ENCODE measurements around the gene PIP5K1B. TPM values are rescaled to one million over a fixed set of nuclear protein-coding genes. Genes with fewer than 3 reads are reported as not detected.

The PIP5K1B gene
- total RNA-seq, 1 experiment from 2014 or later: 2.5 TPM

DNA sequence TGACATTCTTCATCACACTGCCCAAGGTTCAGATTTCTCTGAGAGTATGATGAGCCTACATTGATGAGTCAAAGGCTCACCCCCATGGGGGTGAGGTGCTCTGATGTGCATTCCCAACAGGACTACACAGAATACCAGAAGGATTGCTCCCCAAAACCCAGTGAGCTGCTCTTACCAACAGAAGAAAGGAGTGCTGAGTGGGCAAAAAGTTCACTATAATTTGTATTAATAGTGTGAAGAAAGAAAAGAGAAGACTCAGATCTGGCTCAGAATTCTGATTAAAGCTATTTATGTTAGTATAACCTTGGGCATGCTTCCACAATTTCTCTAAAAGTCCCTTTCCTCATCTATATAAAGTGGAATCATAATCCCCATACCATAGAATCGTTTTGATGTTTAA lies 262.8 kb downstream of the PIP5K1B start:
- Histone ChIP-seq H3K79me2 (ENCODE audit: insufficient read depth, low read length) (no peaks in the 10 kb centered on the region), H4K5ac (ENCODE audit: insufficient read length, low read depth, low read length) (no peak overlapping the region), H4K20me1 (ENCODE audit: control insufficient read depth, insufficient read depth, insufficient read length) (no peaks in the 10 kb centered on the region), H4K91ac (ENCODE audit: insufficient read length, low read depth, low read length) (no peak overlapping the region), H3K4me2 (ENCODE audit: insufficient read depth, insufficient read length, low read length) (no peak overlapping the region), H2BK120ac (ENCODE audit: low read depth, low read length, poor library complexity, severe bottlenecking) (no peak overlapping the region), H3K79me1 (ENCODE audit: insufficient read depth, low read depth, low read length, poor library complexity, severe bottlenecking) (no peaks in the 10 kb centered on the region), H2AFZ (ENCODE audit: low read length) (no peak overlapping the region), H4K8ac (replicated peaks; ENCODE audit: insufficient read length, low read depth, low read length) (no peak overlapping the region), H3K56ac (ENCODE audit: insufficient read length, low read depth, low read length) (no peak overlapping the region), H2BK5ac (ENCODE audit: insufficient read length, low read length) (no peak overlapping the region), H2AK5ac (ENCODE audit: insufficient read length, low read length) (no peak overlapping the region), H3T11ph (ENCODE audit: low read length) (no peak overlapping the region), H3K14ac (ENCODE audit: insufficient read depth, low read length) (no peak overlapping the region), H3K4ac (ENCODE audit: low read depth, low read length) (no peak overlapping the region), H3K23me2 (ENCODE audit: insufficient read length, low read depth, low read length, poor library complexity, severe bottlenecking) (no peaks in the 10 kb centered on the region), H3K4me1 (ENCODE audit: insufficient read depth, low read length) (no peaks in the 10 kb centered on the region), H3K18ac (ENCODE audit: insufficient read length, low read depth, low read length) (no peak overlapping the region), H2BK15ac (ENCODE audit: low read depth, low read length) (no peak overlapping the region), H3K23ac (ENCODE audit: insufficient read length, low read depth, low read length) (no peak overlapping the region), H3K27me3 (ENCODE audit: insufficient read depth, low read length) (no peaks in the 10 kb centered on the region), H2BK20ac (ENCODE audit: low read depth, low read length, poor library complexity, severe bottlenecking) (no peak overlapping the region), H3K27ac (ENCODE audit: insufficient read length, low read depth, low read length) (no peak overlapping the region), H2BK12ac (ENCODE audit: insufficient read length, low read depth, low read length) (no peak overlapping the region), H3K9me3 (ENCODE audit: control insufficient read depth, low read depth, low read length) (no peaks in the 10 kb centered on the region), H3K9ac (ENCODE audit: extremely low read depth, insufficient read length, low read length) (no peak overlapping the region)
- H3K27ac Mint-ChIP-seq: no peak overlapping the region
- no peak for DNase-seq
- no peaks in the 10 kb centered on the region for H3K27me3 Mint-ChIP-seq (ENCODE audit: low read depth)
- no CpG with 5 or more reads among the region's 1 CpG for WGBS (ENCODE audit: extremely low coverage, insufficient read length, low lambda C conversion rate)
- no peak overlapping the region for H3K4me3 Mint-ChIP-seq
- TF ChIP-seq, protein P1, sequence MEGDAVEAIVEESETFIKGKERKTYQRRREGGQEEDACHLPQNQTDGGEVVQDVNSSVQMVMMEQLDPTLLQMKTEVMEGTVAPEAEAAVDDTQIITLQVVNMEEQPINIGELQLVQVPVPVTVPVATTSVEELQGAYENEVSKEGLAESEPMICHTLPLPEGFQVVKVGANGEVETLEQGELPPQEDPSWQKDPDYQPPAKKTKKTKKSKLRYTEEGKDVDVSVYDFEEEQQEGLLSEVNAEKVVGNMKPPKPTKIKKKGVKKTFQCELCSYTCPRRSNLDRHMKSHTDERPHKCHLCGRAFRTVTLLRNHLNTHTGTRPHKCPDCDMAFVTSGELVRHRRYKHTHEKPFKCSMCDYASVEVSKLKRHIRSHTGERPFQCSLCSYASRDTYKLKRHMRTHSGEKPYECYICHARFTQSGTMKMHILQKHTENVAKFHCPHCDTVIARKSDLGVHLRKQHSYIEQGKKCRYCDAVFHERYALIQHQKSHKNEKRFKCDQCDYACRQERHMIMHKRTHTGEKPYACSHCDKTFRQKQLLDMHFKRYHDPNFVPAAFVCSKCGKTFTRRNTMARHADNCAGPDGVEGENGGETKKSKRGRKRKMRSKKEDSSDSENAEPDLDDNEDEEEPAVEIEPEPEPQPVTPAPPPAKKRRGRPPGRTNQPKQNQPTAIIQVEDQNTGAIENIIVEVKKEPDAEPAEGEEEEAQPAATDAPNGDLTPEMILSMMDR (conservative IDR thresholded peaks at IDR 0.05): no peak
- no peaks in the 10 kb centered on the region for H3K4me1 Mint-ChIP-seq
- peaks cover 0 to 2% (median 0%) of the 10 kb centered on the region in 3 experiments; a peak in 2 of 7 replicates for H3K36me3 Mint-ChIP-seq (ENCODE audit: insufficient read depth in 1 of 3, low read depth in 3 of 3)
- no peaks in the 10 kb centered on the region for H3K9me3 Mint-ChIP-seq
